ENCODE data around the gene ITGBL1.
"Not testable (repeated sequence)": the region's sequence is repeated elsewhere in the genome, so short reads cannot be mapped to it uniquely, and the experiment has no call there.

Gene ITGBL1

GRCh38 chr13:101530293-101530692 is 77.8 kb downstream of the ITGBL1 start:
- no peaks in the 10 kb centered on the region for H3K9me3 ChIP-seq (ENCODE audit: severe bottlenecking)
- peaks cover 11% of the 10 kb centered on the region for H3K4me1 ChIP-seq (ENCODE audit: insufficient read depth, poor library complexity, severe bottlenecking)
- no peak overlapping the region for H3K27ac ChIP-seq (ENCODE audit: poor library complexity, severe bottlenecking)
- TF ChIP-seq CTCF (IDR thresholded peaks at IDR 0.05; ENCODE audit: poor library complexity, severe bottlenecking) = no peak
- ATAC-seq (ENCODE audit: low read depth) (no peak), DNase-seq (ENCODE audit: low spot score) (no peak)
- H3K27me3 ChIP-seq (ENCODE audit: insufficient read depth, poor library complexity, severe bottlenecking) = no peaks in the 10 kb centered on the region
- no peaks in the 10 kb centered on the region for H3K36me3 ChIP-seq (ENCODE audit: low read depth)
- no peak overlapping the region for H3K4me3 ChIP-seq (ENCODE audit: severe bottlenecking)

- no peak overlapping the region for H3K4me3 ChIP-seq (ENCODE audit: severe bottlenecking)
- H3K27me3 ChIP-seq (ENCODE audit: insufficient read depth, poor library complexity, severe bottlenecking) = no peaks in the 10 kb centered on the region
- H3K27ac ChIP-seq (ENCODE audit: poor library complexity, severe bottlenecking) = no peak overlapping the region
- TF ChIP-seq CTCF (IDR thresholded peaks at IDR 0.05; ENCODE audit: poor library complexity, severe bottlenecking) = no peak
- no peaks in the 10 kb centered on the region for H3K9me3 ChIP-seq (ENCODE audit: severe bottlenecking)
- DNase-seq (ENCODE audit: low spot score) = no peak
- no peaks in the 10 kb centered on the region for H3K4me1 ChIP-seq (ENCODE audit: insufficient read depth, poor library complexity, severe bottlenecking)
- ATAC-seq (ENCODE audit: low read depth) = no peak
- no peaks in the 10 kb centered on the region for H3K36me3 ChIP-seq (ENCODE audit: low read depth)
Measured at GRCh38 chr13:101535192-101535746, 82.8 kb downstream of the ITGBL1 start.

- H3K9me3 ChIP-seq (ENCODE audit: severe bottlenecking) = no peaks in the 10 kb centered on the region
- H3K36me3 ChIP-seq (ENCODE audit: low read depth) = no peaks in the 10 kb centered on the region
- no peak for TF ChIP-seq CTCF (IDR thresholded peaks at IDR 0.05; ENCODE audit: poor library complexity, severe bottlenecking)
- DNase-seq (ENCODE audit: low spot score) (no peak), ATAC-seq (ENCODE audit: low read depth) (no peak)
- H3K27me3 ChIP-seq (ENCODE audit: insufficient read depth, poor library complexity, severe bottlenecking) = no peaks in the 10 kb centered on the region
- no peaks in the 10 kb centered on the region for H3K4me1 ChIP-seq (ENCODE audit: insufficient read depth, poor library complexity, severe bottlenecking)
- H3K27ac ChIP-seq (ENCODE audit: poor library complexity, severe bottlenecking) = no peak overlapping the region
- H3K4me3 ChIP-seq (ENCODE audit: severe bottlenecking) = no peak overlapping the region
Measured at GRCh38 chr13:101536079-101536478, 83.6 kb downstream of the ITGBL1 start.

- not testable (repeated sequence) for H3K27ac ChIP-seq (ENCODE audit: poor library complexity, severe bottlenecking); H3K9me3 ChIP-seq (ENCODE audit: severe bottlenecking); H3K36me3 ChIP-seq (ENCODE audit: low read depth); DNase-seq (ENCODE audit: low spot score); H3K27me3 ChIP-seq (ENCODE audit: insufficient read depth, poor library complexity, severe bottlenecking); H3K4me3 ChIP-seq (ENCODE audit: severe bottlenecking); ATAC-seq (ENCODE audit: low read depth); H3K4me1 ChIP-seq (ENCODE audit: insufficient read depth, poor library complexity, severe bottlenecking)
Measured at GRCh38 chr13:101544544-101544943, 92.1 kb downstream of the ITGBL1 start.

- no peak for TF ChIP-seq CTCF (IDR thresholded peaks at IDR 0.05; ENCODE audit: poor library complexity, severe bottlenecking)
- no peak overlapping the region for H3K27ac ChIP-seq (ENCODE audit: poor library complexity, severe bottlenecking)
- no peaks in the 10 kb centered on the region for H3K9me3 ChIP-seq (ENCODE audit: severe bottlenecking)
- H3K4me1 ChIP-seq (ENCODE audit: insufficient read depth, poor library complexity, severe bottlenecking) = no peaks in the 10 kb centered on the region
- no peak for DNase-seq (ENCODE audit: low spot score)
- no peaks in the 10 kb centered on the region for H3K36me3 ChIP-seq (ENCODE audit: low read depth)
- no peaks in the 10 kb centered on the region for H3K27me3 ChIP-seq (ENCODE audit: insufficient read depth, poor library complexity, severe bottlenecking)
- no peak overlapping the region for H3K4me3 ChIP-seq (ENCODE audit: severe bottlenecking)
- ATAC-seq (ENCODE audit: low read depth) = no peak
Measured at GRCh38 chr13:101544979-101545378, 92.5 kb downstream of the ITGBL1 start.
